ELR (cell line): ENCODE results near the gene SBNO2.

Experiments
- DNase-seq: peaks from one replicate; pipeline ENCODE4 v3.0.0-alpha.2; 2015; ENCODE audit warnings: low read depth

Gene SBNO2

DNA sequence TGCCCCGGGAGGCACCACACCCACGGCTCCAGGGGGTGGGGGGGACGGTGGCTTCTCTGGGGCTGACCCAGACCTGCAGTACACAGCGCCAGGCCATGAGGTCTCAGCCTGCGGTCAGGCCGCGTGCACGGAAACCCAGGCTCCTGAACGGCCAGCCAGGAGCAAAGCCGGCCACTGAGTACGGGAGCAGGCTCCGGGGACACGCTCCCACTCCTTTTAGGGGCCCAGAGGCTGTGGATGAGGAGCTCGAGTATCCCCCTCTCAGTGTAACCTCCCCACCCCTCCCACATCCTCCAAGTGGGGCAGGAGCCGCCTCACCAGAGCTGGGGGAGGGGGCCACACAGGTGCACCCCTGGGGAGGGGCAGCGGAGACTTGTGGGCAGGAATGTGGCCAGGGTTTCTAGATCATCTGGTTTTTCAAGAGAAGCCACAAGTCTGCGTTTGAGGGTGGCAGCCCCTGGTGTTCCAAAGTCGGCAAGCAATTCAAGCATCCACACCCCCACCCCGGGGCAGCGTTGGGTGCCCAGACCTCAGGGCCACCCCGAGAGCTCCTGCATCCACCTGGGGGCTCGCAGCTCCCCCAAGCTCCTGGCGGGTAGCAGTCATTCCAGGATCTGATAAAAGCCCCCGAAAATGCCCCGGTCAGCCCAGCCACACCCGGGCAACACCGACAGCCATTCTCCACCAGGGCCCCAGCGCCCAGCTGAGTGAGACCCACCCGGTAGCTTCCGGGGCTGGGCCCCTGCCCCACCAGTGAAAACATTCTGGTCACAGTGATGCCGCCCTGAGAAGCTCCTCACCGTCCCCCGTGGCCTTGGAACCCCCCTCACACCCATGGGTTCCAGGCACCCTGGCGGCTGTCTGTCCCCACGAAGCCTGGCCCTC lies 6.1 kb downstream of the SBNO2 start:
- no peak for DNase-seq

DNA sequence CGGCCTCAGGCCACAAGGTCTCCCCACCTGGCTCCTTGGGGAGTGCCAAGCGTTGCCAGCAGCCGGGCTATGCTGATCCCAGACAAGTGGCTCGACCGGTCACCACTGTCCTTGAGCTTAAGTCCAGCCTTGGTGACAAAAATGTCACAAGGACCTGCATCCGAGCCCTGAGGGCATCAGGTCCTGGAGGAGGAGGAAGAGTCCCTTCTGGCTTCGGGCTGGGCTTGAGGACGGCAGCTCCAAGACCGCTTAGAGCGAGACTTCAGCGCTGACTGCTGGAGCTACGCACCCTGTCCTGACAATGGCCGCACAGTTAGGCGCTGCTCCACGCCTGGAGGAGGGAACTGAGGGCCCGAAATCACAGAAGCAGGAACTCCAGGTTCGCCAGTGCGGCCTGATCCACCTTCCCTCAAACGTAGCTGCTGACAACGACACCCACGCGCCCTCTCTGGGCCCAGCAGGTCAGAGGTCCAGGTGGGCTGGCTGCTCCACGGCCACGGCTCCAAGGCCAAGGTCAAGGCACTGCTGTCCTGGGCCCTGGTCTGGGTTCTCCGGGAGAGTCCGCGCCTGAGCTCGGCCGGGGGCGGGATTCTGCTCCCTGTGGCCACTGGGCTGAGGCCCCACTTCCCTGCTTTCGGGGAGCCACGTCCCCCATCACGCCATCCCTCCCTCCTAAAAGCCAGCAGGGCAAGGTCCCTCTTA lies 7.0 kb downstream of the SBNO2 start:
- no peak for DNase-seq

DNA sequence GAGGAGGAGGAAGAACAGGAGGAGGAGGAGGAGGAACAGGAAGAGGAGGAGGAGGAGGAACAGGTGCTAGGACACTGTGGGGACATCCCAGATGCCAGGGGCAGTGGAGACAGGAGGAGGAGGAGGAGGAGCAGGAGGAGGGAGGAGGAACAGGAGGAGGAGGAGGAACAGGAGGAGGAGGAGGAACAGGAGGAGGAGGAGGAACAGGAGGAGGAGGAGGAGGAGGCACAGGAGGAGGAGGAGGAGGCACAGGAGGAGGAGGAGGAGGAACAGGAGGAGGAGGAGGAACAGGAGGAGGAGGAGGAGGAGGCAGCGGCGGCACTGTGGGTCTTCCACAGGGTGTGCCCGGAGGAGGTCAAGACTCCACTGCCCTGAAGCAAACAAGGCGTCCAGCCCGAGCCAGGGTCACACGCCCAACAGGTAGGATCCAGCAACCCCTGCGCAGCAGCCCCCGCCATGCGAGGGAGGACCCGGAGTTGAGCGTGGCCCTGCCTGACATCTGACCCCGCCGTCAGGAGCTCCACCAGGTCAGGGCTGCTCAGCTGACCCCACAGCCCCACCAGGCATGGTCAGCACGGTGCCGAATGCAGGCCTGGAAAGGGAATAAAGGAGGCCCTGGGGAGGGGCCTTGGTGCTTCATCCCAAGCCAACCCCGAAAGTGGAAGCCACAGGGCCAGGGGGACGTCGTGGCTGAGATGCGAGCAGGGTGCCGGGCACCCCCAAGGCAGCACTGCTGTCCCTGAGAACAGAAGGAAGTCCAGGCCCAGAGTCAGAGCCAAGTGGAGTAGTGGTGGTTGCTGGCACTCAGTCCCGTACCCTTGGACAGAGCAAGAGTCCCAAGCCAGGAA lies 9.2 kb downstream of the SBNO2 start:
- DNase-seq: no peak

DNA sequence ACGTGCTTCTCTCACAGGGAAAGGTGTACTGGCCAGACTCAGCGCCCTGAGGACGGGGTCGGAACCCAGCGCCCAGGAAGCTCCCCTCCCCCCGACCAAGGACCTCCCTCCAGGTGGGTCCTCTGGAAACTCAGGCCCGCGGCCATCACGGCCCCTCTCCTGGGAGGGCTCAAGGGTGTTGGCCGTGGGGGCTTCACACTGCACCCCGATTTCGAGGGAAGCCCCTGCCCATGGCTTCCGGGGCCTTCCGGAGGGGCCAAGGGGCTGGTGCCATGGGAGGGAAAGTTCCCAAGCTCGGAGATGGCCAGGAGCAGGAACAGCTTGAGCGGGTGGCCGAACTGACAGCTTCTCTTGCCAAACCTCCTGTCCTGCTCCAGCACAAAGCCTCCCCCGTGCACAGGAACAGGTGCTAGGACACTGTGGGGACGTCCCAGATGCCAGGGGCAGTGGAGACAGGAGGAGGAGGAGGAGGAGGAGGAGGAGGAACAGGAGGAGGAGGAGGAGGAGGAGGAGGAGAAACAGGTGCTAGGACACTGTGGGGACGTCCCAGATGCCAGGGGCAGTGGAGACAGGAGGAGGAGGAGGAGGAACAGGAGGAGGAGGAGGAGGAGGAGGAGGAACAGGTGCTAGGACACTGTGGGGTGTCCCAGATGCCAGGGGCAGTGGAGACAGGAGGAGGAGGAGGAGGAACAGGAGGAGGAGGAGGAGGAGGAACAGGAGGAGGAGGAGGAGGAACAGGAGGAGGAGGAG lies 10.0 kb downstream of the SBNO2 start:
- no peak for DNase-seq

GRCh38 chr19:1163283-1163933 lies 10.7 kb downstream of the SBNO2 start:
- DNase-seq: no peak

GRCh38 chr19:1162404-1163282 lies 11.4 kb downstream of the SBNO2 start:
- no peak for DNase-seq

DNA sequence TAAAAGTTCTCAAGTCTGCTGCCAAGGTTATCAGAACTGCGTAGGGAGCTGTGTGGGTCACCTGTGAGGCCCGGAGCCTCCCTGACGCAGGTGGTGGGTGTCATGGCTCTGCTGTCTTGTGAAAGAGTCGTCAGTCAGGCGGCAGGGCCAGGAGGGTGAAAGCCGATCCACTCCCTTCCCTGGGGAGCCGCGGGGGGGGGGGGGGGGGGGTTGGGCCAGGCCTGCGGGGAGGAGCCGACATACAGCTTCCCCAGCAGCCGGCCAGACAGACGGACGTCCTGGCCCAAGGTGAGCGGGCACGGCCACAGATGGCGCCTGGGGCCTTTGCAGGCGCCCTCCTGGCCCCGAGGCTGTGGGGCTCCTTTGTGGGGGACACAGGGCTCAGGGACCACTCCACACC lies 12.4 kb downstream of the SBNO2 start:
- DNase-seq: no peak

GRCh38 chr19:1159864-1160595 lies 14.0 kb downstream of the SBNO2 start:
- no peak for DNase-seq

DNA sequence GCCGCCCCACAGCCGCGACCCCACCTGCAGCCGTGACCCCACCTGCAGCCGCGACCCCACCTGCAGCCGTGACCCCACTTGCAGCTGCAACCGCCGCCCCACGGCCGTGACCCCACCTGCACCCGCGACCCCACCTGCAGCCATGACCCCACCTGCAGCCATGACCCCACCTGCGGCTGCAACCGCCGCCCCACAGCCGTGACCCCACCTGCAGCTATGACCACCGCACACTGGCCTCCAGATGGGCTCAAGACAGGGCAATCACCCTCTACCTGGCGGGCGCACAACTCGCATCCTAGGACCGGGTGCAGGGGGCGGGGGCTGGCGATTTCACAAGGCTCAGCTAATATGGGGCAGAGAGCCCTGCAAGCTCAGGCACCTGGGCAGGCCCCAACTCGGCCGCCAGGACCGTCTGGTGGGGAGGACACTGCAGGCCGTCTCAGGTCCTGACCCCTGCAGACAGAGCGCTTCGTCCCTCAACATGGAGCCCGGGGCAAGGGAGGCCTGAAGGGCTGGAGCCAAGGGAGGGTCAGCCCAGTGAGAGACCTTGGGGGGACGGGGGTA lies 15.1 kb downstream of the SBNO2 start:
- no peak for DNase-seq

- DNase-seq: no peak
These were observed 15.9 kb downstream of the SBNO2 start for GRCh38 chr19:1157931-1158884.

GRCh38 chr19:1156830-1157615 lies 17.0 kb downstream of the SBNO2 start:
- no peak for DNase-seq

- DNase-seq: no peak
These were observed 17.7 kb downstream of the SBNO2 start for GRCh38 chr19:1156305-1156801.

- DNase-seq: no peak
These were observed 18.4 kb downstream of the SBNO2 start for GRCh38 chr19:1155352-1156304.

GRCh38 chr19:1154731-1155351 lies 19.2 kb downstream of the SBNO2 start:
- DNase-seq: peak; percentile 79
